ES-I3 (cell line): ENCODE measurements around the gene NRXN3.
"Not testable (repeated sequence)": the region's sequence is repeated elsewhere in the genome, so short reads cannot be mapped to it uniquely, and the experiment has no call there.

Experiments
- H3K36me3 ChIP-seq: 2 replicates; pipeline ENCODE4 v1.6.1; 2013; ENCODE audit warnings: mild to moderate bottlenecking, low read length, control low read depth, moderate library complexity; ENCODE audit not compliant: insufficient read depth
- H3K4me1 ChIP-seq: 2 replicates; pipeline ENCODE4 v1.6.1; 2013; ENCODE audit warnings: mild to moderate bottlenecking, control low read depth, low read length; ENCODE audit not compliant: insufficient read depth
- H3K9ac ChIP-seq: 2 replicates; pipeline ENCODE4 v1.6.1; 2013; ENCODE audit warnings: low read depth, mild to moderate bottlenecking, low read length, moderate library complexity
- H3K9me3 ChIP-seq: 2 replicates; pipeline ENCODE4 v1.6.1; 2013; ENCODE audit warnings: mild to moderate bottlenecking, low read length, moderate library complexity; ENCODE audit not compliant: control insufficient read depth, insufficient read depth

The NRXN3 gene

DNA sequence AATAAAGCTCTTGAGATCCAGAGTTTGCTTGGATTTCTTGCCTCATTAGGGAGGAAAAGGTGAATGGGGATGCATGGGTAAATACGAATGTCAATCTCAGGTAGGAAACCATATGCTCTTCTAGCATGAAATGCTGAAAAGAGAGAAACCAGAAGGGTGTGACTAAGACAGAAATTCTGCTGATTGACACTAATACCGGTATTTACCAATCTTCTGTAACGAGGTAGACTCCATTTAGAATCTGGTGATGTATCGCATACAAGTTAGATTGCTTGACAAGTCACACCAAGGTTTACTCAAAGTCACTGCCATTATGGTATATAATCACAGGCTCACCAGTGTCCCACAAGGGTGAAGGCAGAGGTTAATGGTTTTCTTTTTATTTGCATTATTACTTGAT is 337.9 kb downstream of the NRXN3 start:
- Histone ChIP-seq H3K9me3 (no peaks in the 10 kb centered on the region), H3K36me3 (no peaks in the 10 kb centered on the region), H3K9ac (no peak overlapping the region), H3K4me1 (no peaks in the 10 kb centered on the region)

DNA sequence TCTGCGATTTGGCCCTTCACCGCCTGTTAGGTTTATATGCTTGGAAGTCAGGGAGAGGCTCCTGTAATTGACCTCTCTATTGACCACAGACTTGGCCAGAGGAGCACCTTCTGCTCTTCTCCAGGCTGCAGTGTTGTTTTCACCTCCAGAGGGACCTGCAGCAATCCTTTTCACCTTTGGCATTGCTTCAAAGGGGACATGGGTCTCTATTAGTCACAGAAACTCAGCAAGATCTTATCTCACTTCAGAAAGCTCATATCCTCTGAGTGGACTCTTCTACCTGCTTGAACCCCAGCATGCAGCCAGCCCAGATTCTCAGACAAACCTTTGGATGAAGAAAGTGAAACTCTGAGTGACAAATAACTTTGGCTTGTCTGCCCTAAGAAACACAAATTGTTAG is 339.3 kb downstream of the NRXN3 start:
- no peak overlapping the region for H3K9ac ChIP-seq
- no peaks in the 10 kb centered on the region for H3K36me3 ChIP-seq
- H3K9me3 ChIP-seq: no peaks in the 10 kb centered on the region
- no peaks in the 10 kb centered on the region for H3K4me1 ChIP-seq

DNA sequence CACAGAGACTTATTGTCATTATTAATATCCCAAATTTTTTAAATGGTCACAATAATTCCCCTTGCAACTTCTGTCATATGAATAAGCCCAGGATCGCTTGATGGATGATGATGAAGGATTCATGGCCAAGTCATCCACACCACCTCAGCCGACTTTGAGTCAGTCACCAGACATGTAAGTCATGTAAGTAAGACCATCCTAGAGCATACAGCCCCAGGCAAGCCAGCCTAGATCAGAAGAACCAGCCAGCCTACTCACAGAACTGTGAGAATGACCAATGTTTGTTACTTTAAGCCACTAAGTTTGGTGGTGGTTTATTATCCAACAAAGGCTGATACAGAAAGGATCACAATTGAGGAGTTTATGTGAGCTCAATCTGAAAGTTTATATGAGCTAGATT is 341.8 kb downstream of the NRXN3 start:
- Histone ChIP-seq H3K9ac (no peak overlapping the region), H3K4me1 (no peaks in the 10 kb centered on the region), H3K36me3 (no peaks in the 10 kb centered on the region), H3K9me3 (no peaks in the 10 kb centered on the region)

DNA sequence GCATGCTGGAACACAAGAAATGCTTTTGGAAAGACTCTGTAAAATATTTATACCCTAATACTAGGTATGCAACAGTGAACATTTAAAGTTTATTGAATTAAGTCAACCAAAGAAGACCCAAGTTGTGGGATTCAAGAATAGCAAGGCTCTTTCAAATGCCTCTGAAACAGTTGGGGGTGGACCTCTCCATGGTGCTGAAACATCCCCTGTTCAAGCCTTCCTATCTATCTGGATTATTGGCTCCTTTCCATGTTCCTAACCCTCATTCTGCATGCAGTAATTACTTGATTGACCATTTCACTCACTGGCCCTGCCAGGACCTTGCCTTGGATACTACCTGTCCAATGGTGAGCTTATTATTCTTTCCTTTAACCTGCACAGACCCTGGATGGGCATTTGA is 349.7 kb downstream of the NRXN3 start:
- H3K4me1 ChIP-seq: no peaks in the 10 kb centered on the region
- H3K9me3 ChIP-seq: no peaks in the 10 kb centered on the region
- H3K9ac ChIP-seq: no peak overlapping the region
- H3K36me3 ChIP-seq: no peaks in the 10 kb centered on the region

DNA sequence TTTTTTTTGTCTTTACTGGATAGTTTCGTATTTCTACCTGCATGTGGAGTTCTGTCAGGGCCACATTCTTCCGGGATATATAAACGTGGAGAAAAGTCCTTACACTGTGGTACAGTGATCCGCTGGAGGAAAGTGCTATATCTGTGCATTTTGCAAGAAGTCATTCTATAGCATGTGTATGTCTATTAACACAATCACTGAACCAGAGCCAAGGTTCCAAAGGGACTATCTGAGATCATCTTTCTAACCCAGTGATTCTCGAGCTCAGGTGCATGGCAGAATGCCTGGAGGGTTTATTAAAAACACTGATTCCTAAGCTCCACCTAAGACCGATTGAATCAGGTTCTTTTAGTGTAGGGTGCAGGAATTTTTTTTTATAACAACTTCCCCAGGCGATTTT is 354.0 kb downstream of the NRXN3 start:
- no peaks in the 10 kb centered on the region for H3K36me3 ChIP-seq
- H3K4me1 ChIP-seq: no peaks in the 10 kb centered on the region
- H3K9me3 ChIP-seq: no peaks in the 10 kb centered on the region
- no peak overlapping the region for H3K9ac ChIP-seq

DNA sequence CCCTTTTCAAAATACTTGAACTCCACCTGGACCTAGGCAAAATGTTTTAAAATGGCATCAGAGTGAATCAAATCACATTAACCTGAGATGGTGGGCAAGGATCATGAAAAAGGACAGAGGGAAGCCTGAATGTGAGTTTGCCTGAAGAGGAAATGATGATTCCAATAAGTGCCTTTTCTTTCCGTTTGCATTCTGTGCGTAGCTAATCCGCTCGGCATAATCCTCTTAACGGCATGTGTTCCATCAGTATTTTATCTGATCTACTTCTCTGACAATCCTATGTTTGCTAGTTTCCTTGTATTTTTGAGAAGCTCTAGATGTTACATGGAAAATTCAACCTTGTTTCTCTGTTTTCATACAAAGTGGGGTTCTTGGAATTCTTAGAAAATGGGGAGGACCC is 354.6 kb downstream of the NRXN3 start:
- Histone ChIP-seq H3K9me3 (no peaks in the 10 kb centered on the region), H3K9ac (no peak overlapping the region)

DNA sequence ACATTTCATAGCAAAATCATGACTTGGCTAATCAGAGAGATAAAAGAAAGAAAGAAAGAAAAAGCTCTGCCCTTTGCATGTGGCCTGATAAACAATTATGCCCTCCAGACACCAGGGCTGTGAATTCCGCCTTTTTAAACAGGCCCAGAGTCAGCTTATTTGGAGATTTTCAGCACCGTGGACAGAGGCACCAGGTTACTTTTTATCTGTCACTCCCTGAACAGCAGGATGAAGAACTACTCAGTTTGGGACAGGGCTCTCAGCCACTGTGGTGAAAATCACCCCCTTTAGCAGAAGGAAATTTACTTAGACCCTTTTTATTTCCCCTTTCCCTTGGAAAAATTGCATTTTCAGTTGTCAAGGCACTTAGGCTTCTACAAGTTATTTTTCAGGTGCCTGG is 359.9 kb downstream of the NRXN3 start:
- no peaks in the 10 kb centered on the region for H3K36me3 ChIP-seq
- no peaks in the 10 kb centered on the region for H3K4me1 ChIP-seq
- no peaks in the 10 kb centered on the region for H3K9me3 ChIP-seq
- no peak overlapping the region for H3K9ac ChIP-seq

More for the DNA sequence above, 354.6 kb downstream of the NRXN3 start:
- H3K36me3 ChIP-seq: no peaks in the 10 kb centered on the region
- no peaks in the 10 kb centered on the region for H3K4me1 ChIP-seq

DNA sequence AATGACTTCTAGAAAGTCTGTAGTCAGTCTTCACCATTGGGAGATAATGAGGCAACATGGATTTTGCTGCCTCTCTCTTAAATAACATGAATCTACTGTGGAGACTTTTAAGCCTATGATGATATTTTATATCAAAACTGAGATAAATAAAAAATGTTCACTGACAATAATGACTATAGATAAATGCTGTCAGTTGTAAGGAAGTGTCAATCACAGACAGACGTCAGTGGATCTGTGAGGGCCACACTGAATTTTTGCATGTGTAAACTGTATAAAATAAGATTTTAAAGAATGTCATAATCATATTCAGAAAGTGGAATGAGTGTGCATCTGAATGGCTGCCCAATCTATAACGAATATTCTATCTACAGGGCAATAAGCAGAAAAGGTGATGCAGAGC is 364.0 kb downstream of the NRXN3 start:
- no peaks in the 10 kb centered on the region for H3K9me3 ChIP-seq
- H3K9ac ChIP-seq: no peak overlapping the region
- no peaks in the 10 kb centered on the region for H3K36me3 ChIP-seq
- H3K4me1 ChIP-seq: no peaks in the 10 kb centered on the region

DNA sequence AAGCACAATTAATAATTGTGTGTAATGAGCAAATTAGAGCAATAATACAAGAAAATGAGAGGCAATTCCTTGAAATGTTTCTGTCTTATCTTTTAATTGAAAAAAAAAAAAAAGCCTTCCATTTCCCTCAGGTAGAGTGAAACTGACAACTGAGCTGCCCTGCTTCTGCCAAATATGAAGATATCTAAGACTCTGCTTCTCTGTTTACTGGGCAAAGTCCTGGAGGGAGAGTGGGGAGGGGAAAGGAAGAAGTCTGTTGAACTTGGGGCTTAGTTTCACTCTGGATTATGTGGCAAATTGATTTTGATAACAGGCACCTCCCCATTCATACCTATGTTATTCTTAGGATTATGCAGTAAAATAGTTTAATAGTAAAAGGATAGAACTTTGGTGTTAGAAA is 364.9 kb downstream of the NRXN3 start:
- Histone ChIP-seq H3K4me1 (no peaks in the 10 kb centered on the region), H3K9me3 (no peaks in the 10 kb centered on the region), H3K36me3 (no peaks in the 10 kb centered on the region), H3K9ac (no peak overlapping the region)

DNA sequence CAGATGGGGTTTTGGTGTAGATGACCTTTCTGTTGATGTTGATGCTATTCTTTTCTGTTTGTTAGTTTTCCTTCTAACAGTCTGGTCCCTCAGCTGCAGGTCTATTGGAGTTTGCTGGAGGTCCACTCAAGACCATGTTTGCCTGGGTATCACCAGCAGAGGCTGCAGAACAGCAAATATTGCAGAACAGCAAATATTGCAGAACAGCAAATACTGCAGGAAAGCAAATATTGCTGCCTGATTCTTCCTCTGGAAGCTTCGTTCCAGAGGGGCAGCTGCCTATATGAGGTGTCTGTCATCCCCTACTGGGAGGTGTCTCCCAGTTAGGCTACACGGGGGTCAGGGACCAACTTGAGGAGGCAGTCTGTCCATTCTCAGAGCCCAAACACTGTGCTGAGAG is 371.6 kb downstream of the NRXN3 start:
- H3K9ac ChIP-seq, H3K9me3 ChIP-seq, H3K36me3 ChIP-seq, H3K4me1 ChIP-seq: not testable (repeated sequence)

DNA sequence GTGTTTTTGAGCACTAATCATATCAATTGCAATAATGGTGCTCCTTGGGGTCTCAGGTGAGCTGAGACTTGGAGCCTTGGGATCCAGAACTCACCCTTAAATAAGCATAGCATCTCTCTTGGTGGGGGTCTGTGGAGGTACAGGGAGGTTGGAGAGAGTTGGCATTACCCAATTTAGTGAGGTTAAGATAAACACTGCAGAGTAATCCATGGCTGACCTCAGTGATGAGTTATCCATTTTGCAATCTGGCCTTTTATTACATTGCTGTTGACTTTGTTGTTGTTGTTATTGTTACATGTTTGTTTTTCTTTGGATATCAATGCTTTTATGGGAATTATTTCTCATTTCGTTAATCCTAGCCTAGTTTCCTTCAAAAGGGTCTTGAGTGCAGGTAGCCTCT is 373.3 kb downstream of the NRXN3 start:
- H3K9ac ChIP-seq: no peak overlapping the region
- H3K9me3 ChIP-seq: no peaks in the 10 kb centered on the region
- H3K36me3 ChIP-seq: no peaks in the 10 kb centered on the region
- peaks cover 5% of the 10 kb centered on the region; the same call in 1 of the 2 replicates for H3K4me1 ChIP-seq

DNA sequence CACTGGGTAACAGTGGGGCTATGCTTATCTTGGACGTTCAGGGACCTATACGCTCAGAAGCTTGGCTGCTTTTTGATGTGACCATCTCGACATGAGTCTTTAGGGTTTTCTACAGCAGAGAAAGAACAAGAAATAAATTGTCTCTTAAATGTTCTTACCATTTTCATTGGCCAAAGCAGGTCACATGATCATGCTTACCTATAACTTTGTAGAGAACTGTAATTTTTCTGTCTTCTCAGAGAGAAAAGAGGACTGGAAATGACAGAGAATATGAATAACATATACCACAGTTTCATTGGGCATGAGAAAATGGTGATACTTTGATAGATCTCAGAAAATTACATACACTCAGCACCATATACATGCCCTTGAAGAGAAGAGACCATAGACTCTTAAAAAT is 390.9 kb downstream of the NRXN3 start:
- Histone ChIP-seq H3K9me3 (no peaks in the 10 kb centered on the region), H3K9ac (no peak overlapping the region), H3K4me1 (peaks cover 7% of the 10 kb centered on the region; the same call in 1 of the 2 replicates), H3K36me3 (no peaks in the 10 kb centered on the region)

DNA sequence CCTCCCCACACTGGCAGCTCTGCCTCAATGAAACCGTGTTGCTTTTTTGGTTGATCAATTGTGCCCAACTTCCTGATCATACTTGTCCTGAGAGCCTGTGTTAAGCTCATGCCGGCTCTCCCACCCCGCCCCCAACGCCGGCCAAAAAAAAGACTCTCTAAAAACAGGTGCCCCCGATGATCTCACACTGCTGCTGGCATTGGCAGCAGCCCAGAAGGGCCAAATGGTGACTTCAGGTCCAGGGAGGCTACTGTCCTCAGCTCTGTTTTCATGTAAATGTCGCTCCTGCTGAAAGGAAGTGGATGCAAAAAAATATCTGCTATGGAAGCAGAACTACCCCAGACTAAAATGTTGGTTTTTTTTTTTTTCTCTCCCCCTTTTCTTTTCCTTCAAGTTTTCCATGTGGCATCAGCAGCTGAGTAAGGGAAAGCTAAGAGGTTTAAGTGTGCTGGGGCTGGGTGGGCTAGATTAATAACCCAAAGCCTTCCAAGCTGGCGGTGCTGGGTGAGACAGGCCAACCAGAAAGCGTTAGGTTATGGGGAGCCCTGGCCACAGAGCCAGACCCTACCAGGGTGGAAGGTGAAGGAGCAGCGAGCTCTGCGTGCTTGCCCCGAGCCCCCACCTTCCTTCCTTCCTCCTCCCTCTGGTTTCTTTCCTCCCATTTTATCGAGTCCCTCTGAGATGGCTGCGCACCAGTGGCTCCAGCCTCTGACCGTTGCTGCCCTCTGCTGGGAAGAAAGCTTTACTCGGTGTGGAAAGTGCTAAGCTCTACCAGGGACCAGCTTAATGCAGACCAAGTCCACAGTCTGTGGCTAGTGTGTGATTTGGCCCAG is 396.1 kb downstream of the NRXN3 start:
- Histone ChIP-seq H3K9ac (peak overlapping the region; percentile 51; the same call in 1 of the 2 replicates), H3K36me3 (no peaks in the 10 kb centered on the region), H3K4me1 (peaks cover 7% of the 10 kb centered on the region; the same call in 1 of the 2 replicates), H3K9me3 (no peaks in the 10 kb centered on the region)

DNA sequence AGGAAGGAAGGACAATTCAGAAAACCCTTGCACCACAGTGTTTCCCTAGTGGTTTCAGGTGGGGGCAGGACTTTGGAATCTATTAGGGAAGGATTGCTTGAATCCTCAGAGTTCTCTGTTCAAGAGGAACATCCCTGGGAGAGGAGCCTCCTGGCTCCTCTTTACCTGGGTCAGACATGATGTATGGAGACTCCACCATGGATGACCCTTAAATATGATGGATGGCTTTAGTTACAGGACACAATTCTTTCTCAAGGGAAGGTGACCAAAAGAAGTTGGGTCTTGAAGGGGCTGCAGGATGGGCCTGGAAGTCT is 396.6 kb downstream of the NRXN3 start:
- Histone ChIP-seq H3K36me3 (no peaks in the 10 kb centered on the region), H3K4me1 (peaks cover 7% of the 10 kb centered on the region; the same call in 1 of the 2 replicates), H3K9ac (no peak overlapping the region), H3K9me3 (no peaks in the 10 kb centered on the region)

DNA sequence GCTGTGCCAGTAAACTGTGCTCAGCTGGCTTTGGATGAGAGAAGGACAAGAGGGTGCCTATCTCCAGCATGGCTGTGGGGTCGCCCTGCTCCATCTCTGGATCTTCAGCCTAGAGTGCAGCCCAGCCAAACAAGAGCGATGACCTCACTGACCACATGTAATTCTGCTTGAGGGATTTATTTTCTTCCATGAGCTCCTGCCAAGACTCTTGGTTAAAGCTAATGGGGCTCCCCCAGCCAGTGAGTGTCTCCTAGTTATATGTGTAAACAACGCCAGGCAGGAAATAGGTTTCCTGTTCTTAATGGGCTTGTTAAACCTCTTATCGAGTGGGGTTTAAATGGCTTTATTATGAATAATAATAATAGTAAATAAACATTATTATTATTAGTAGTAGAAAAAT is 397.2 kb downstream of the NRXN3 start:
- H3K4me1 ChIP-seq: peaks cover 7% of the 10 kb centered on the region; the same call in 1 of the 2 replicates
- H3K36me3 ChIP-seq: no peaks in the 10 kb centered on the region
- no peak overlapping the region for H3K9ac ChIP-seq
- H3K9me3 ChIP-seq: no peaks in the 10 kb centered on the region
